Calu3 (cell line): ENCODE measurements around the gene USP30. TPM values are rescaled to one million over a fixed set of nuclear protein-coding genes. Genes with fewer than 3 reads are reported as not detected.

Experiments
- BruUV-seq: library from RNA; stranded (reverse); fragments of 400-500 nt; replicated peaks from 2 replicates; lab custom pipeline; 2021; lab: Mats Ljungman, UMichigan
- CTCF ChIA-PET: fragments of 300-600 bp; sonication (Branson Sonifier 250); formaldehyde crosslinking; loops from one replicate; lab custom pipeline; 2022; ENCODE audit warnings: antibody characterized with exemption; lab: Charles Lee
- DNase-seq: peaks from one replicate; pipeline ENCODE4 v3.0.0; 2022
- H3K27ac Mint-ChIP-seq: one replicate; pipeline ENCODE4 v1.8.0; 2022; ENCODE audit warnings: mixed read lengths; ENCODE audit not compliant: unreplicated experiment
- H3K27me3 Mint-ChIP-seq: one replicate; pipeline ENCODE4 v1.8.0; 2022; ENCODE audit warnings: mixed read lengths; ENCODE audit not compliant: unreplicated experiment
- H3K36me3 Mint-ChIP-seq: one replicate; pipeline ENCODE4 v1.8.0; 2022; ENCODE audit warnings: mild to moderate bottlenecking, moderate library complexity, mixed read lengths; ENCODE audit not compliant: insufficient read depth, unreplicated experiment
- H3K4me1 Mint-ChIP-seq: one replicate; pipeline ENCODE4 v1.8.0; 2022; ENCODE audit warnings: mild to moderate bottlenecking, low read depth, mixed read lengths; ENCODE audit not compliant: unreplicated experiment
- H3K4me3 Mint-ChIP-seq: one replicate; pipeline ENCODE4 v1.8.0; 2022; ENCODE audit warnings: mild to moderate bottlenecking, low read depth, moderate library complexity, mixed read lengths; ENCODE audit not compliant: unreplicated experiment
- H3K9me3 Mint-ChIP-seq: one replicate; pipeline ENCODE4 v1.8.0; 2022; ENCODE audit warnings: low read depth, mixed read lengths; ENCODE audit not compliant: unreplicated experiment
- intact Hi-C: fragments of 100-400 bp; cut with micrococcal nuclease; formaldehyde crosslinking; loops from one replicate; pipeline ENCODE4 v1.10.0; 2022; ENCODE audit not compliant: unreplicated experiment
- total RNA-seq: library from RNA; stranded (reverse); gene quantifications from 2 replicates; pipeline ENCODE4 v1.2.3, GENCODE V29; 2022
- TF ChIP-seq, protein P1 (sequence below): fragments of 200-600 bp; IDR thresholded peaks from one replicate; pipeline ENCODE4 v1.8.0; 2022; ENCODE audit warnings: antibody characterized with exemption; ENCODE audit not compliant: unreplicated experiment

Gene USP30
- total RNA-seq, 1 experiment from 2014 or later: 13.0 TPM

DNA sequence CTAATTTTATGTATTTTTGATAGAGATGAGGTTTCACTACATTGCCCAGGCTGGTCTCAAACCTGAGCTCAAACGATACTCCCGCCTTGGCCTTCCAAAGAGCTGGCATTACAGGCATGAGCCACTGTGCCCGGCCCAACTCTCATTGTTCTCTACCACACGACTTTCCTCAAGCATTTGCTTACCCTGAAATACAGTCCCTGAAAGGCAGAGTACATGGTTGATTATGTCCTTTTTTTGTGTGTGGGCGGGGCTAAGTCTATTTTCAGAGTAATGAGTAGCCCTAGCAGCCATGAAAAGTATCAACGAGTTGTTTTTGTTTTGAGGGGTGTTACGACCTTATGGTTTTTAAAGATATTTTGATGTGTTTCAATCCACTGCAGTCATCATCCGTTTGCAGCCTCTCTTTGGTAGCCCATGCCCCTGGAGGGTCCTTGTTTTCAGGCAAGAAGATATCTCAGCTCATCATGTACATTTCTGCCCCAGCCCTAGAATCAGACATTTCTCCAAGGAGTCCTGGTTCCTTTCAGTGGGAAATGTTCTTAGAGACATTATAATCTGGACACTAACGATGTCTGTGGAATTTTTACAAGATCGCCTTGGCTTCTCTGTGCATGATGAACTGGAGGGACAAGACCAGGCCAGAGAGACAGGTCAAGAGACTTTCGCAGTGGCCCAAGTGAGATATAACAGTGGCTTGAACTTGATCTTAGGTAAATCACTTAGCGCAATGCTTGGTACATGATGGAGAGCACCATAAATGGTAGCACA lies 72.7 kb downstream of the USP30 start:
- TF ChIP-seq, protein P1, sequence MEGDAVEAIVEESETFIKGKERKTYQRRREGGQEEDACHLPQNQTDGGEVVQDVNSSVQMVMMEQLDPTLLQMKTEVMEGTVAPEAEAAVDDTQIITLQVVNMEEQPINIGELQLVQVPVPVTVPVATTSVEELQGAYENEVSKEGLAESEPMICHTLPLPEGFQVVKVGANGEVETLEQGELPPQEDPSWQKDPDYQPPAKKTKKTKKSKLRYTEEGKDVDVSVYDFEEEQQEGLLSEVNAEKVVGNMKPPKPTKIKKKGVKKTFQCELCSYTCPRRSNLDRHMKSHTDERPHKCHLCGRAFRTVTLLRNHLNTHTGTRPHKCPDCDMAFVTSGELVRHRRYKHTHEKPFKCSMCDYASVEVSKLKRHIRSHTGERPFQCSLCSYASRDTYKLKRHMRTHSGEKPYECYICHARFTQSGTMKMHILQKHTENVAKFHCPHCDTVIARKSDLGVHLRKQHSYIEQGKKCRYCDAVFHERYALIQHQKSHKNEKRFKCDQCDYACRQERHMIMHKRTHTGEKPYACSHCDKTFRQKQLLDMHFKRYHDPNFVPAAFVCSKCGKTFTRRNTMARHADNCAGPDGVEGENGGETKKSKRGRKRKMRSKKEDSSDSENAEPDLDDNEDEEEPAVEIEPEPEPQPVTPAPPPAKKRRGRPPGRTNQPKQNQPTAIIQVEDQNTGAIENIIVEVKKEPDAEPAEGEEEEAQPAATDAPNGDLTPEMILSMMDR: no peak
- DNase-seq: no peak
- intact Hi-C loops: no loop called here
- CTCF ChIA-PET: no interaction called here
- H3K27me3 Mint-ChIP-seq: peaks cover 30% of the 10 kb centered on the region
- no TSS peak for BruUV-seq
- H3K36me3 Mint-ChIP-seq: no peaks in the 10 kb centered on the region
- no peak overlapping the region for H3K4me3 Mint-ChIP-seq
- H3K9me3 Mint-ChIP-seq: no peaks in the 10 kb centered on the region
- H3K27ac Mint-ChIP-seq: no peak overlapping the region
- no peaks in the 10 kb centered on the region for H3K4me1 Mint-ChIP-seq

DNA sequence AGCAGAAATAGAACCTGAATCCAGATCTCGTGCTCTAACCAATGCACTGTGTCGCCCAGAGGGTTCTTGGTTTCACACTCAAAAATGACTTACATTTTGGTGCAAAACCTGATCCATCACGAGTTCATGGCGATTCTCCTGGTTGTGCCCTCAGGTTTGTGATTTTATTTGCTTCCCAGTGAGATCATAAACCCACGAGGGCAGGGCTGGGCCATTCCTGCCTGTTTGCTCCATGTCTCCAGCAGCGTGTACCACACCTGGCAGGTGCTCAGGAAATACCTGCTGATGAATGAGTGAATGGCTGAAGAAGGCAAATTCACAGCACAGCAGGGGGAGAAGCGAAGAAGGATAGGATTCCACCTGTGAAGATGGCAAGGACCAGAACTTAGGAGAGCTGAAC lies 73.4 kb downstream of the USP30 start:
- no TSS peak for BruUV-seq
- Mint-ChIP-seq H3K4me3 (no peak overlapping the region), H3K36me3 (no peaks in the 10 kb centered on the region), H3K27me3 (peaks cover 37% of the 10 kb centered on the region), H3K9me3 (no peaks in the 10 kb centered on the region), H3K27ac (no peak overlapping the region), H3K4me1 (no peaks in the 10 kb centered on the region)
- no peak for DNase-seq
- TF ChIP-seq, protein P1: no peak
- intact Hi-C loops: no loop called here
- CTCF ChIA-PET: no interaction called here

DNA sequence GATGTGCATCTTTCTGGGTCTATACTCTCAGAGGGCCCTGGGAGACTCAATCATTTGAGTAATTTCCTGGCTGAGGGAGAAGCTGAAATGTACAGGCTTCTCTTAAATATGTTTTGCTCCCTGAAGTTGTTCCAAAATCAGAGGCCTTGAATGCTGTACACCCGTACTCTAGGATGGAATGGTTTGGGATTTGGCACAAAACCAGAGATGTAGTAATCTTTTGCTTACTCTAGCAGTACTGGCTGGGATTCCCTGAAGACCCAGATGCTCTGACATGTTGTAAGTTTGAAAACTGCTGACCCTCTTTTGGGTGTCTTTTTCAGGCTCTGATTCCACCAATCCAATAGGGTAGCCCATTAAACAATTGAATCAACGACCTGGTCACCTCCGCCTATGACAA lies 74.4 kb downstream of the USP30 start:
- no peak for DNase-seq
- no TSS peak for BruUV-seq
- Mint-ChIP-seq H3K27me3 (peaks cover 45% of the 10 kb centered on the region), H3K9me3 (no peaks in the 10 kb centered on the region), H3K27ac (no peak overlapping the region), H3K36me3 (no peaks in the 10 kb centered on the region), H3K4me1 (no peaks in the 10 kb centered on the region), H3K4me3 (no peak overlapping the region)
- CTCF ChIA-PET: no interaction called here
- intact Hi-C loops: no loop called here
- TF ChIP-seq, protein P1: no peak

DNA sequence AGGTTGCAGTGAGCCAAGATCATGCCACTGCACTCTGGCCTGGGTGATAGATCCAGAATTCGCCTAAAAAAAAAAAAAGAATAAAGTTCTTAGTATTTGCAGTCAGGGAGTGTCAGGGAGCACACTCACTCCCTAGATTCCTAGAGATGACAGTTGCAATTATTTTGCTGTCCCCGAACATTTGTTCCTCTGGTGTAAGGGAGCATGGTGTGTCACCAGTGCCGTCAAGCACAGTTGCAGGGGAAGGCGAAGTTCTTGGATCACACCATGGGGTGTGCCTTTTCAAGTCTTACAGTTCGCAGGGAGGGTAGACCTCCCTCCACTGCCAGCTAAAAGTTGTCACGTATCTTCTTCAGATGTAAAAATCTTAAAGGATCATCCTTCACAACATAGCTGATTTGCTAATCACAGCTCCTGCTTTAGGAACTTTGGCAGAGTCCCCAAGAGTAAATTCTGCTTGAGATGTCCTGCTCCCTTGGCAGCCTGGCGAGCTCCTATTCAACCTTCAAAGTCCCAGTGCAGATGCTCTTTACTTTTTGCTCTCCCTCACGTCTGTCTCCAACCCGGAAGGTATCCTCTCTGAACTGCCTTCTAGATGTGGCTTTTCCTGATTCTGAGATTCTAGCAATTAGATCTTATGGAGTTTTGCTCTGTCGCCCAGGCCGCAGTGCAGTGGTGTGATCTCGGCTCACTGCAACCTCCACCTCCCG lies 75.3 kb downstream of the USP30 start:
- Mint-ChIP-seq H3K4me1 (no peaks in the 10 kb centered on the region), H3K4me3 (no peak overlapping the region), H3K9me3 (no peaks in the 10 kb centered on the region), H3K27ac (no peak overlapping the region), H3K36me3 (no peaks in the 10 kb centered on the region), H3K27me3 (peaks cover 54% of the 10 kb centered on the region)
- BruUV-seq: no TSS peak
- TF ChIP-seq, protein P1: no peak
- no peak for DNase-seq
- intact Hi-C loops: no loop called here
- CTCF ChIA-PET: no interaction called here
